ENCODE measurements around the gene AGBL5. TPM values are rescaled to one million over a fixed set of nuclear protein-coding genes. Genes with fewer than 3 reads are reported as not detected.
A peak's percentile ranks its signal among the peaks of the same experiment; 100 is the strongest.

AGBL5 gene
- total and polyA plus RNA-seq, 2 of the 13 experiments (the other 11 are each of a cell fraction or from before 2014, with no cell fraction given), result 55.9 to 73.3 TPM

DNA sequence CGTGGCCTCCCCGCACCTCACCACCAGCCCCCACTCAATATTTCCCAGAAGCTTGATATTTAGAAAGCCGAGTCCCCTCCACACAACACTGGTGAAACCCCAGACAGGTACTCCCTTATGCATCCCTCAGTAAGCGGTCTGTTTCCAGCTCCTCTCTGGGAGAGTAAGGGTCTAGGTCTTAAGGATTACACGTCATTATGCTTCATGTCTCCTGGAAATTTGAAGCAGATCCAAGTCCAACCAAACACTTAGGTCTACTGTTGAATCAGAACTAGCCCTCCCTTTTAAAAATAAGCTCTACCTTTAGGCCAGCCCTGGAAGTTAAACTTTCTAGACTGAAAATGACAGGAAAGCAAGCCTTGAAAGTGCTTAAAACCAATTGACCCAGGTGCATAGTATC, 21.5 kb downstream of the AGBL5 start:
- ChIA-PET CTCF (ENCODE audit: low intra/inter-chr PET ratio, low total read pairs) (no interaction called here), POLR2A (interaction anchor here (0.7 to 4.3 kb wide), 9 partner anchors 11 to 1821 kb away, joined by 3 to 106 read pairs (median 12); partner anchors contain the start of genes AGBL5, ATRAID, KHK and SLC5A6)
- DNase-seq (ENCODE audit: low spot score) (no peak), FAIRE-seq (no peak), ATAC-seq (no peak; the same call in 1 of the 3 replicates)
- Histone ChIP-seq H3K36me3 (replicated peaks in 1 of 2; ENCODE audit: control insufficient read depth in 1 of 2, insufficient read depth in 2 of 2, low read length in 2 of 2) (peaks cover 13 to 20% of the 10 kb centered on the region in 2 experiments), H3K27me3 (ENCODE audit: control insufficient read depth in 1 of 2, insufficient read depth in 2 of 2, low read length in 2 of 2) (peaks cover 0 to 16% of the 10 kb centered on the region in 2 experiments; a peak in 2 of 5 replicates), H3K27ac (ENCODE audit: extremely low read length, insufficient read depth, low read length) (no peak overlapping the region), H3K4me2 (ENCODE audit: low read depth, low read length) (peak overlapping the region; percentile 95), H3K9ac (ENCODE audit: insufficient read depth, low read depth, low read length) (peak overlapping the region; percentile 61), H3K4me1 (ENCODE audit: insufficient read depth, low read length) (peaks cover 78% of the 10 kb centered on the region), H3K4me3 (replicated peaks in 1 of 3; ENCODE audit: insufficient read depth in 1 of 3, low read depth in 2 of 3, low read length in 3 of 3) (peak overlapping the region; percentile 81 to 99 (median 98)), H3K79me2 (ENCODE audit: insufficient read depth, low read length) (peaks cover 30% of the 10 kb centered on the region), H3K9me3 (ENCODE audit: low read length) (no peaks in the 10 kb centered on the region), H4K20me1 (ENCODE audit: insufficient read depth, low read length) (no peaks in the 10 kb centered on the region), H2AFZ (ENCODE audit: low read length) (no peak overlapping the region)
- TF ChIP-seq SAP130 (CRISPR knock-in tag; IDR thresholded peaks at IDR 0.05; ENCODE audit: low read depth), result no peak
- TF ChIP-seq FOXJ3 (CRISPR knock-in tag; IDR thresholded peaks at IDR 0.05; ENCODE audit: borderline replicate concordance), result no peak
- no peak for TF ChIP-seq TEAD3 (CRISPR knock-in tag; optimal IDR thresholded peaks at IDR 0.05; ENCODE audit: borderline replicate concordance)
- TF ChIP-seq SNAPC2 (CRISPR knock-in tag; IDR thresholded peaks at IDR 0.05), result no peak
- no peak for TF ChIP-seq RFX1 (IDR thresholded peaks at IDR 0.05)
- 0 out of 2 replicates have a peak, but pooled peaks have one; percentile 71 for TF ChIP-seq FOXO4 (CRISPR knock-in tag; conservative IDR thresholded peaks at IDR 0.05)
- BruUV-seq (replicated peaks), result no TSS peak
- WGBS (ENCODE audit: low lambda C conversion rate), result 33% methylated on average over 5 of the region's 5 CpGs
- in situ Hi-C loops (cut with HindIII; ENCODE audit: extremely low pct_ligation_motif_present, low pct_unique_long_range_greater_than_20kb), result no loop called here
- intact Hi-C loops (cut with micrococcal nuclease; ENCODE audit: unreplicated experiment), result no loop called here

DNA sequence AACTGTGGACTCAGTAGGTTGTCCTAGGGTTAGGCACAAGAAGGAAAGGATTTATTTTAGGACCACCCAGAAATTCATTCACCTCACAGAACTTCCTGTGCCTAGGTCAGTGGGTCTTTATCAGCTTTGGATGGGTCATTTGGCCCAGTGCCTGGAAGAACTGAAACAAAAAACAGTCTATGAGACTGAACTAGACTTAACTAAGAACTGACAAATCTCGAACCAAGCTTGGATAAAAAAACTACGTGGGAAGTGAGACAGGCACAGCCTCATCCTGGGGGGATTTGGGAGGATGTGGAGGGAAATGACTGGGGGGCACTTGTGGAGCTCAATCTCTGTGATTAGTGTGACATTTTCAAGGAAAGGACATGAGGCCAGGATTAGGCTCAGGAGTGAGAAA, 22.3 kb downstream of the AGBL5 start:
- intact Hi-C loops (cut with micrococcal nuclease; ENCODE audit: unreplicated experiment), result no loop called here

More for the DNA sequence above, 22.3 kb downstream of the AGBL5 start:
- Histone ChIP-seq H4K20me1 (ENCODE audit: insufficient read depth, low read length) (no peaks in the 10 kb centered on the region), H3K79me2 (ENCODE audit: insufficient read depth, low read length) (peaks cover 26% of the 10 kb centered on the region), H3K4me2 (ENCODE audit: low read depth, low read length) (peak overlapping the region; percentile 13), H3K4me3 (replicated peaks in 1 of 3; ENCODE audit: insufficient read depth in 1 of 3, low read depth in 2 of 3, low read length in 3 of 3) (no peak overlapping the region), H3K36me3 (replicated peaks in 1 of 2; ENCODE audit: control insufficient read depth in 1 of 2, insufficient read depth in 2 of 2, low read length in 2 of 2) (peaks cover 7 to 11% of the 10 kb centered on the region in 2 experiments), H3K9ac (ENCODE audit: insufficient read depth, low read depth, low read length) (no peak overlapping the region), H3K27me3 (ENCODE audit: control insufficient read depth in 1 of 2, insufficient read depth in 2 of 2, low read length in 2 of 2) (peaks cover 0 to 16% of the 10 kb centered on the region in 2 experiments; a peak in 2 of 5 replicates), H3K9me3 (ENCODE audit: low read length) (no peaks in the 10 kb centered on the region), H3K27ac (ENCODE audit: extremely low read length, insufficient read depth, low read length) (no peak overlapping the region), H3K4me1 (ENCODE audit: insufficient read depth, low read length) (peaks cover 80% of the 10 kb centered on the region), H2AFZ (ENCODE audit: low read length) (no peak overlapping the region)
- 23% methylated on average over 2 of the region's 2 CpGs for WGBS (ENCODE audit: low lambda C conversion rate)
- in situ Hi-C loops (cut with HindIII; ENCODE audit: extremely low pct_ligation_motif_present, low pct_unique_long_range_greater_than_20kb), result no loop called here
- ATAC-seq, result no peak
- CTCF ChIA-PET (ENCODE audit: low intra/inter-chr PET ratio, low total read pairs), result no interaction called here
- no peak for FAIRE-seq
- no peak for DNase-seq (ENCODE audit: low spot score)
- TF ChIP-seq PHF21A (CRISPR knock-in tag; IDR thresholded peaks at IDR 0.05) (0 out of 2 replicates have a peak, but pooled peaks have one; percentile 20), RFX5 (IDR thresholded peaks at IDR 0.05; ENCODE audit: low read depth, low read length) (no peak), PHF20 (CRISPR knock-in tag; IDR thresholded peaks at IDR 0.05) (0 out of 2 replicates have a peak, but pooled peaks have one; percentile 20)
- POLR2A ChIA-PET, result interaction anchor here (0.8 to 4.3 kb wide), 4 partner anchors 10 to 29 kb away, joined by 4 to 106 read pairs (median 29); partner anchors contain the start of genes AGBL5 and KHK
- BruUV-seq (replicated peaks), result no TSS peak

All from HepG2 (cell line).